ENCODE measurements around the gene ZNF598.

DNA sequence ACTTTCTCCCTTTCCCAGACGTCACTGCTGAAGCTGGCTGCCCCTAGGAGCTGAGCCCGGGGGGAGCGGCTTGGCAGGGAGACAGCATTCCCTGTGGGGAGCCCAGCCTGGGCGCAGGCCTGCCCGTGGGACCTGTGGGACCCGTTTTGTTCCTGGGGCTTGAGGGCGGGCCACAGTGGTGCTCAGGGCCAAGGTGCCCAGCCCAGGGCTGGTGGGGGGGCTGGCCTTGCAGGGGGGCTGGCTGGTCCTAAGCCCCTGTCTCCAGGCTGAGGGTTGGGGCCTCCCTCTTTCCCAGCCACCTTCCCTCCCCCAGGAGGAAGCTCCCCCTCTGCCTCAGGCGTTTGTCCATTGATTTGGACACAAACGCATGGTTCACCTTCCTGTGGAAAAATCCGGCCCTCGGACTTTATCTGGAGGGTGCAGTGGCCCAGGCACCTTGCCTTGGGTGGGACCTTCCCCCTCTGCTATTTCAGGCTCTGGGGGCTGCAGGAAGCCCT lies 21.5 kb upstream of the ZNF598 start:
- no peak for TF ChIP-seq CTCF (IDR thresholded peaks at IDR 0.05; ENCODE audit: insufficient read depth, low read depth, low read length)
- TF ChIP-seq EZH2 (IDR thresholded peaks at IDR 0.05; ENCODE audit: insufficient read depth, low read length): no peak

Data from astrocyte (in vitro differentiated cells and primary cell).